ENCODE data around the gene CDC23. TPM values are rescaled to one million over a fixed set of nuclear protein-coding genes. Genes with fewer than 3 reads are reported as not detected.
A peak's percentile ranks its signal among the peaks of the same experiment; 100 is the strongest.
"Not testable (repeated sequence)": the region's sequence is repeated elsewhere in the genome, so short reads cannot be mapped to it uniquely, and the experiment has no call there.

CDC23 gene
- total RNA-seq, 6 experiments from 2014 or later: 21.6 to 29.3 (median 28.6) TPM

- H3K27me3 Mint-ChIP-seq (ENCODE audit: insufficient read depth): peaks cover 3% of the 10 kb centered on the region; the same call in 1 of the 2 replicates
- H3K9me3 Mint-ChIP-seq: no peaks in the 10 kb centered on the region
- no peak for TF ChIP-seq CTCF (IDR thresholded peaks at IDR 0.05)
- H3K4me3 Mint-ChIP-seq: peak overlapping the region; percentile 99
- DNase-seq: peak; percentile 0
- H3K36me3 Mint-ChIP-seq (ENCODE audit: low read depth): peaks cover 10% of the 10 kb centered on the region
- H3K4me1 Mint-ChIP-seq (ENCODE audit: low read depth): peaks cover 10% of the 10 kb centered on the region
- H3K27ac Mint-ChIP-seq: peak overlapping the region; percentile 95
Measured at GRCh38 chr5:138212828-138213160, 329 bp downstream of the CDC23 start.

DNA sequence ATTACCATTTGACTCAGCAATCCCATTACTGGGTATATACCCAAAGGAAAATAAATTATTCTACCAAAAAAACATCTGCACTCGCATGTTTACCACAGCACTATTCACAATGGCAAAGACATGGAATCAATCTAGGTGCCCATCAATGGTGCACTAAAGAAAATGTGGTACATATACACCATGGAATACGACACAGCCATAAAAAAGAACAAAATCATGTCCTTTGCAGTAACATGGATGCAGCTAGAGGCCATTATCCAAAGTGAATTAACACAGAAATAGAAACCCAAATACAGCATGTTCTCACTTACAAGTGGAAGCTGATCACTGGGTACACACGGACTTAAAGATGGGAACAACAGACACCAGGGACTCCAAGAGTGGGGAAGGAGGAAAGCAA is 2.1 kb downstream of the CDC23 start:
- H3K4me3 Mint-ChIP-seq: no peak overlapping the region
- H3K27ac Mint-ChIP-seq: no peak overlapping the region

DNA sequence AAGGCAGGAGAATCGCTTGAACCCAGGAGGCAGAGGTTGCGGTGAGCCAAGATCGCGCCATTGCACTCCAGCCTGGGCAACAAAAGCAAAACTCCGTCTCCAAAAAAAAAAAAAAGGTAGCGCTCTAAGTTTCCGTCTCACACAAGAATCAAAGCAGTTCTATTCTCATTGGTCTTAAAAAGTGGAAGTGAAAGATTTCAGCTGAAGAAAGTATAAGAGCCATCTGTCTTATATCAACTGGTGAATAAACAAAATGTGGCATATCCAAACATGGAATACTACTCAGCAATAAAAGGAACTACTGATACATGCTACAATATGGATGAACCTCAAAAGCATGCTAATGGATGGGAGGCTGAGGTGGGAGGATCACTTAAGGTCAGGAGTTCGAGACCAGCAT is 19.3 kb downstream of the CDC23 start:
- not testable (repeated sequence) for H3K36me3 Mint-ChIP-seq (ENCODE audit: low read depth); H3K4me1 Mint-ChIP-seq (ENCODE audit: low read depth); H3K27ac Mint-ChIP-seq; H3K27me3 Mint-ChIP-seq (ENCODE audit: insufficient read depth); H3K9me3 Mint-ChIP-seq; DNase-seq; H3K4me3 Mint-ChIP-seq

More for the DNA sequence above, 2.1 kb downstream of the CDC23 start:
- peaks cover 3% of the 10 kb centered on the region; the same call in 1 of the 2 replicates for H3K27me3 Mint-ChIP-seq (ENCODE audit: insufficient read depth)
- peaks cover 10% of the 10 kb centered on the region for H3K4me1 Mint-ChIP-seq (ENCODE audit: low read depth)
- no peaks in the 10 kb centered on the region for H3K9me3 Mint-ChIP-seq
- no peak for DNase-seq
- peaks cover 10% of the 10 kb centered on the region for H3K36me3 Mint-ChIP-seq (ENCODE audit: low read depth)
- TF ChIP-seq CTCF (IDR thresholded peaks at IDR 0.05): no peak

GRCh38 chr5:138192826-138193225 is 20.3 kb downstream of the CDC23 start:
- peaks cover 5% of the 10 kb centered on the region; the same call in 1 of the 2 replicates for H3K36me3 Mint-ChIP-seq (ENCODE audit: low read depth)
- no peak for DNase-seq
- peaks cover 2% of the 10 kb centered on the region; the same call in 1 of the 2 replicates for H3K27me3 Mint-ChIP-seq (ENCODE audit: insufficient read depth)
- no peak overlapping the region for H3K4me3 Mint-ChIP-seq
- H3K27ac Mint-ChIP-seq: no peak overlapping the region
- H3K4me1 Mint-ChIP-seq (ENCODE audit: low read depth): no peaks in the 10 kb centered on the region
- TF ChIP-seq CTCF (IDR thresholded peaks at IDR 0.05): no peak
- no peaks in the 10 kb centered on the region for H3K9me3 Mint-ChIP-seq

DNA sequence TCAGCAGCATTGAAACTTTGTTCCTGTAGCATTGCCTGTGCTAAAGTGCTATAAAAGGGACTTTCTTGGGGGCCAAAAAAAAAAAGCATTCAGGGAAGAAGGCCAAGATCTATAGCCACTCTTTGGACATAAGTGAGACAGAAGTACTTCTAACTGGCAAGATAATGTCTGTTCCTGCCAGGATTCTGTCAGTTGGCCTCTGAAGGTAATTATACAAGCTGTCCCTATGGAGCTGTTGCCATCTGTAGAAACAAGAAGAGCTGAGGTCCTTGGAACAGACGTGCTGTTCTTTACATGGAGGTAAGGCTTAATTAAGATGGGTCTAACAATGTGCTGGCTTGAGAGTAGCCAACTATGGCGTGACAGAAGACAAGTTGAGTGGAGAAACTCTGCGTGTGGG is 24.5 kb downstream of the CDC23 start:
- no peaks in the 10 kb centered on the region for H3K4me1 Mint-ChIP-seq (ENCODE audit: low read depth)

DNA sequence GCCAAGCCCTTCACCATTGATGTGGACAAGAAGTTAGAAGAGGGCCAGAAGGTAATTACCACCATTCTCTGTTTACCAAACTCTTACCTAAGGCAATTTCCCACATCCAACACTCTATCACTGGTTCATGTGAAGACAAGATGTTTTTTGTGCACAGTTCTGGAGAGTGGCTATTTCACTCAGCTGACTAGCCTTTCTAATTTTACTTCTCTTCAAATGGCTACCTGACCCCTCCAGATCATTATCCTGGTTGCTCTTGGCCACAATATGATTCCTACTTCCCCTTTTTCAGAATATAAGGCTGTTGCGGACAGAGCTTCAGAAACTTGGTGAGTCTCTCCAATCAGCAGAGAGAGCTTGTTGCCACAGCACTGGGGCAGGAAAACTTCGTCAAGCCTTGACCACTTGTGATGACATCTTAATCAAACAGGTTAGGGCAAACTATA is 27.1 kb downstream of the CDC23 start:
- Mint-ChIP-seq H3K36me3 (ENCODE audit: low read depth) (peaks cover 11% of the 10 kb centered on the region; the same call in 1 of the 2 replicates), H3K27ac (no peak overlapping the region), H3K27me3 (ENCODE audit: insufficient read depth) (peaks cover under 1% of the 10 kb centered on the region), H3K4me3 (no peak overlapping the region), H3K4me1 (ENCODE audit: low read depth) (peaks cover 4% of the 10 kb centered on the region), H3K9me3 (no peaks in the 10 kb centered on the region)
- no peak for TF ChIP-seq CTCF (IDR thresholded peaks at IDR 0.05)
- no peak for DNase-seq

More for the DNA sequence above, 24.5 kb downstream of the CDC23 start:
- Mint-ChIP-seq H3K27ac (no peak overlapping the region), H3K27me3 (ENCODE audit: insufficient read depth) (peaks cover 2% of the 10 kb centered on the region; the same call in 1 of the 2 replicates), H3K36me3 (ENCODE audit: low read depth) (0 out of 2 replicates have a peak, but pooled peaks cover 5% of the 10 kb centered on the region), H3K4me3 (no peak overlapping the region), H3K9me3 (no peaks in the 10 kb centered on the region)
- TF ChIP-seq CTCF (IDR thresholded peaks at IDR 0.05): no peak
- DNase-seq: no peak

All from HFFc6 (cell line).